Stimulated activated CD8-positive, alpha-beta memory T cell treated with anti-CD3 and anti-CD28 coated beads, Interleukin-15, amount 100 ng/mL, for 48 hours (primary cell): ENCODE measurements around the gene URAD.
"Not testable (repeated sequence)": the region's sequence is repeated elsewhere in the genome, so short reads cannot be mapped to it uniquely, and the experiment has no call there.

Source experiments
- DNase-seq, 2 donors: peaks; one replicate each; pipeline ENCODE4 v3.0.0-alpha.2; 2020; ENCODE audit warnings: low read depth in 2 of 2

URAD gene

GRCh38 chr13:27988520-27988919, at the start of gene URAD:
Gene URAD, minus strand, starts transcription at chr13:27988693. Its CDS starts 56 bp downstream, at chr13:27988637.
- DNase-seq = no peak

- DNase-seq = no peak
These were observed 48.9 kb upstream of the URAD start for GRCh38 chr13:28037399-28037798.

DNA sequence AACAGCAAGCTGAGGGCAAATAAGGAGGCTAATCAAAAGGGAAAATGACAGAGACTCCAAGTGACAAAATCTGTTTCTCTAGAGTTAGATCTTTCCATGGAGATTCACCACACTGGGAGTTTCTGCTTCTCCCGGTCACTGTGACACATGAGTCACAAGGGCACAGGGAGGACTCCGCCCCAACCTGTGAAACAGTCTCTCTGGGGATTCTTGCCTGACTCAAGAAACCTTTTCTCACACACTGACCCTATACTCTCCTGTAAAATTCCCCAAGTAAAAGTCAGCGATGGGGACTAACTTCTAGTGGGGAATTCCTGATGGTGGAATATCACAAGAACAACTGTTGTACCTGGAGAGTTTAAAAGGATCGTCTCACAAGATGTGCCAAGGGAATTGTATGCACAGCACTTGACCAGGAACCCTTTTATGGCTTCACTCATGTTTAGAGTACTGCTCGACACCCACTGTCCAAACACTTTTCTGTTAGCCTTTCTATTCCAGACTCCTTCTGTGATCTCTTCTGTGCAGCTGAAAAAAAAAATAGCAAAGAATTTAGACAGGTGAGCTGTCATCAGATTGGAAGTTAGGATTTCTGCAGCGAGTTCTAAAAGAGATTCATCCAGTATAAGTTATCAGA, 46.8 kb upstream of the URAD start:
- no peak for DNase-seq

- no peak for DNase-seq
These were observed 45.6 kb upstream of the URAD start for GRCh38 chr13:28033894-28034655.

DNA sequence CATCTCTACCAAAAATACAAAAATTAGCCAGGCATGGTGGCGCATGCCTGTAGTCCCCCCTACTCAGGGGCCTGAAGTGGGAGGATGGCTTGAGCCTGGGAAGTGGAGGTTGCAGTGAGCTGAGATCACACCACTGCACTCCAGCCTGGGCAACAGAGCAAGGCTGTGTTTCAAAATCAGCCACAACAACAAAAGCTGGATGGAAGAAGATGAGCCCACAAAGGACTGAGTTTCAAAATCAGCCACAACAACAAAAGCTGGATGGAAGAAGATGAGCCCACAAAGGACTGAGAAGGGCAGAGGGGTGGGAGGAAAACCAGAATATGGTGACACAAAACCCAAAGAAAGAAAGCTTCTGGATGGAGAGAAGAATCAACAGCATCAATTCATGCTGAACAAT, 43.9 kb upstream of the URAD start:
- DNase-seq = not testable (repeated sequence)

DNA sequence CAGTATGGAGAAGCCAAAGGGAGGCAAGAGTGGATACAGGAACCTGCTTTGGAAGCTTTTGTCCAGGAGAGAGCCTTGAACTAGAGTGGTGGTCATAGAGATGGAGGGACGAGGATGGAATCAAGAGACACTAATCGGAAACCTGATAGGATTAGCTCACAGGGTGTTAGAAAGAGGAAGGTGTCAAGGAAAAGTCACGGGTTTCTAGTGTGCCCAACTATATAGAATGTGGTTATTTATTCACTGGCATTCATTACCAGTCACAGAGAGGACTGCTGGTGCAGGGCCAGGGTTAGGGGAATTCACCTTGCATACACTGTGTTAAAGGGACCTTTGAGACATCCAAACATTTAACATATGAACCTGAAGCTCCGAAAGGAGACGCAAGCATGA, 43.4 kb upstream of the URAD start:
- no peak for DNase-seq

- DNase-seq = no peak
These were observed 42.9 kb upstream of the URAD start for GRCh38 chr13:28031220-28031895.

DNA sequence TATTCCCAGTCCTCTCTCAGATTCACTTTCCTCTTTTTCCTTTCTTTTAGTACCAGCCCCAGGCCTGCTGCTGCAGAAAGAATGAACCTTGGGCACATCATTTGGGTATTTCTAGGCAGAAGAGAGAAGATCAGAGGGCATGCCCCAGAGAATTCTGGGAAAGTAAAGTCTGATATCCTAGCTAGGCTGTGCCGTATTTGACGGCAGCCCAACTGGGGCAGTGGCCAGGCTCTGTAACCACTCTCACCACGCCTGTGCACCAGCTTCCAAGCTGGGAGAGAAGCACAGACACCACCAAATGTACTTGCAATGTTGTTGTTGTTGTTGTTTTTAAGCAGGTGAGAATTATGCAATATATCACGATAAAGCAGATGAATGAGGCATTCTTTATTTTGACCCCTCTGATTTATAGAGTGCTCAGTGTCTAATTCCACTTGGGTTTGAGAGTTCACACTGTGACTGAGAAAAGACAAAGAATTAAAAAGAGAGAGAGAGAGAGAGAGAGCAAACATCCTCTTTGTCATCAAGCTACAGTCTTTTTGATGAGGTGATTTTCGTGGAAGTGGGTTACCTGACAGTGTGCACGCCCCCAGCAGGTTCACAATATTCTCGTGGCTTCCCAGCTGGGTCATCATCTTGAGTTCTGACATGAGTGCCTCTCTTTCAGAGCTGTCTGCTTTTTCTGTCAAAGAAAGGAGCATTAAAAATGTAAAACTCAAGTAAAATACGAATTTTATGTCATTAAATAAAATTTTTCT, 39.3 kb upstream of the URAD start:
- DNase-seq = no peak

DNA sequence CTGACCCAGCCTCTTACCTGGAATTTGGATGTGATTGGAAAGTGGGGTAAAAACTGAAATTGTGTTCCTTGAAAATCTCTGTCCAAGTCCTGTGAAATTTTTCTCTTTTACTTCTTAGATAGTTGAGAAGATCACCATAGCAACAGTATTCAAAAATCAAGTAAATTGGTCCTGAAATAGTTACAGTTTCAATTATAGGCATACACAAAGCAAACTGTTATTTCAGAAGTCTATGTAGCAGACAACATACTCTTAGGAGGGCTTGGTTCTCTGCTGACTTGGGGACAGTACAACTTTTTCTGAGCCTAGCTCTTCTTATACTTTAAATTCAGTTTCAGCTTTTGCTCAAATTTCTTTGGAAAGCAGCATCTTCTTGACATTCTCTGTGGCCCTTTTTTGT, 38.6 kb upstream of the URAD start:
- DNase-seq = no peak

DNA sequence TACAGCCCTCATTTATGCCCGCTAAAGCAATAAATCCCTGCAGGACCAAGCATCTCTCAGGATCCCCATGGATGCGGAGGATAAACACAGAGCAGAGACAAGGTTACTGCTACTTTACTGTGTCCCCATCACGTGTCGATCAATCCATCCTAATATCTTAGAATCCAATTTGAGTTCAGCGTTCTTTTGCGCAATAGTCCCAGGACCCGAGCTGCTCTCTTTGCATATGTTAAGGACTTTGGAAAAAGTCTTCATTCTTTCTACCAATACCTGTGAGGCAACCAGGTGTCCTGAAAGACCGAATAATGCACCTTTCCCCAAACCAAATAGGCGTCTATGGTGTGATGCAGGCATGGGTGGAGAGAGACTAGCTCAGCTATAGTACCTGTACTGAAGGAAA, 38.0 kb upstream of the URAD start:
- DNase-seq = no peak

GRCh38 chr13:28022848-28023518, 34.5 kb upstream of the URAD start:
- no peak for DNase-seq

DNA sequence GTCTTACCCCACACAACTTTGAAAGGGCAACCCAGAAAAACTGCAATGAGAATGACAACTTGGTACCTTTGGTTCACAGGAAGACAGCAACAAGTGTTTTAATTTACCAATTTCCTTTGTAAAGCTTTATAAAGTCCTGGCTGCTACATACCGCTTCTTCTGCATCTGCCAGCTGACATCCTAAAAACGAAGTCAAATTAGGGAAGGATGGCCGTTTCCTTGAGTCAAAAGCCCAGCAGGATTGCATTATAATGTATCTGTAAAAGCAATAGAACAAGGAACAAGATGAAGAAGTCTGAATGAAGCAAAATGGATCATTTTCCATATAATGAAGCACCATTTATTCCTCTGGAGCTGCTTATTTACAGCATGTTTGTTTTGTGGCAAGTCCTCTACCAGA, 25.8 kb upstream of the URAD start:
- no peak for DNase-seq

DNA sequence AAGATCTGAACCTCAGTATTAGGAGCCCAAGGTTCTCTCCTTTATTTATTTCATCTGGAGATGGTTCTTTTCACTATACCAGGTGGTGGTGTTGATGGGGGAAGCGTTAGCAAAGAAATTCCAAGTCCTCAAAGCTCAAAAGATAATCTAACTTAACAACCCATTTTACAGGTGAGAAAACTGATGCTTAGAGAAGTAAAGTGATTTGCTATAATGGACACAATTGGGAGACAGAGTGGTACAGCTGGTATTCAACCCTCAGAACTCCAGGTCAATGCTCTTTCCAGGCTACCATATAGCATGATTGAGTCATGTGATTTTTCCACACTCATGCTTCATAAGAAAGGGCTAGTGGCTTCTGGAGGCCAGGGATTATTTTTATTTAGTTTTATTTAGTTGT, 25.0 kb upstream of the URAD start:
- no peak for DNase-seq

DNA sequence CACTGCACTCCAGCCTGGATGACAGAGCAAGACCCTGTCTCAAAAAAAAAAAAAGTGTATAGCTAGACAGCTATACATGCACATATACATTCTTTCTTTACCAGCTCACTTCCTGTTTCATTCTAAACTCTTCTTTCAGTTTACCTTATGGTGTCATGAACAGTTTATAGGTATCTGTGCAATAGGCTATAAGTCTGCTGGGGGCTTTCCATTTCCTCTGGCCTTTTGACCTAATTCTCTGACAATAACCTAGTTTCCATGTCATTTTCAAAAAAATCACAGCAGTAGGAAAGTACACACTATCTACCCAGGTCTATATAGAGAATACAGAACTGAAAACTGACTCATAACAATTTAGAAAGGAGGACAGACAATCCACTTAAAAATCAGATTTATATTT, 24.4 kb upstream of the URAD start:
- no peak for DNase-seq

DNA sequence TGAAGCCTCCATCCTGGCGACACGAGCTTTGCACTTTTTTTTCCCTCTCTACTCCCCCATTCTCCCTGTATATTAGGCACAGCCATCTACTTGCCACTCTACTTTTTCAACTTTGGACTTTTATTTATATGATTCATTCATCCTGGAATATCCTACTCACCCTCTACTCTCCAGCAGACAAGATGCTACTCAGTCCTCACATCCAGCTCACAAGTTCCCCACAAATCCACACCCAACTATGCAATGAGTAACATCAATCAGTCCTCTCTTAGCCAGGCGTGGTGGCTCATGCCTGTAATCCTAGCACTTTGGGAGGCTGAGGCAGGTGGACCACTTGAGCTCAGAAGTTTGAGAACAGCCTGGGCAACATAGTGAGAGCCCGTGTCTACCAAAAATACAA, 23.9 kb upstream of the URAD start:
- DNase-seq = no peak

DNA sequence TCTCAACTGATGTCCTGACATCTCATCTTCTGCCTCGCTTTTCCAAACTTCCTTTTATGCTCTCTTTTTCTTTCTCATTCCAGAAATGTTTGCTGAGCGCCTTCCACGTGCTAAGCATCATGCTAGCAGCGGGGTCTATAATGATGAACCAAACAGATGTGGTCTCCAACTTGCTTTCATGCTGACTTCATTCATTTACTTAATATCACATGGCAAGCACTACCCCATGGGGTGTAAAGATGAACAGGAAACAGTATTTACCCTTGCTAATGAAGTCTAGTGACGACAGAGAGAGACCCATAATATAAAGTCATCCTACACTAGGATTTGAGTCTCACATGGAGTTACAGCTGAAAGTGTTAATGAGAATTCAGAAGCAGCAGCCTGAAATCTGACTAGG, 21.6 kb upstream of the URAD start:
- DNase-seq = no peak

DNA sequence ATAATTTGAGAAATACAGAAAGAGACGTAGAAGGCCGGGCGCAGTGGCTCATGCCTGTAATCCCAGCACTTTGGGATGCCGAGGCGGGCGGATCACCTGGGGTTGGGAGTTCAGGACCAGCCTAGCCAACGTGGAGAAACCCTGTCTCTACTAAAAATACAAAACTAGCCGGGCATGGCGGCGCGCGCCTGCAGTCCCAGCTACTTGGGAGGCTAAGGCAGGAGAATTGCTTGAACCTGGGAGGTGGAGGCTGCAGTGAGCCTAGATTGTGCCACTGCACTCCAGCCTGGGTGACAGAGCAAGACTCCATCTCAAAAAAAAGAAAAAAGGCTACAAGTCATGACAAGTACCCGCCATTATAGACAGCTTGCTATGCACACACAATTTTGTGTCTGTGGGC, 16.5 kb upstream of the URAD start:
- DNase-seq = not testable (repeated sequence)

- DNase-seq = no peak
These were observed 14.6 kb upstream of the URAD start for GRCh38 chr13:28002886-28003698.

DNA sequence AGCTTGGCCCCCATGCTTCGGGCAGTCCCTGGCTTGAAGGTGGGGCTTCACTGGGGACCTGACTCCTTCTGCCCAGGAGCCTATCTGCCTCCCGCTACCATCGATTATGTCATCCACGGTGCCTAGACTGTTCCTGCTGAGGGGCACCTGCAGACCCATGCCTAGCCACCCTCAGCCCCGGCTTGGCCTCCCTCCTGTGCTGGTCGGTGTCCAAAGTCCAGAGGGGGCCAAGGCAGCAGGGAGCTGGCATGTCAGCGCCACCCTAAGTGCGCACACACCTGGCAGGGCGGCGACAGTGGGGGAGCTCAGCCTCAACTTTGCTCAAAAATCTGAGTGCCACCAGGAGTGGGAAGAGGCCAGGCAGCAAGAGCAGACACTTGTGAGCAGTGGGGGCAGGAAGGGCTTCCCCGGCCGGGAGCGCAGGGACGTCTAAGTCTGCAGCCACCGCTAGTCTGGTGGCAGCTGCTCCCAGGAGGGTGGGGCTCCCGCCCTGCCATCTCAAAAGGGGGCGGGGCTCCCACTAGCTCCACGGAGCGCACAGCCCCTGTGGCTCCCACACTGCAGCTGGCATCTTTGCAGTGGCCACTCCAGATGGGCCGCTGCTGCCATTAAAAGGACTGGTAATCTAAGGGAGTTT, 13.5 kb upstream of the URAD start:
- DNase-seq = no peak

GRCh38 chr13:28001049-28001448, 12.6 kb upstream of the URAD start:
- DNase-seq = no peak
